GM12892 (cell line): ENCODE results near the gene DKK3.

Experiments used
- DNase-seq: peaks from one replicate; pipeline ENCODE4 v3.0.0; 2011; ENCODE audit not compliant: insufficient read length
- FAIRE-seq: peaks from 2 replicates; lab custom pipeline; 2011; peaks lifted over from hg19 to GRCh38; lab: Jason Lieb, UNC
- POLR2A ChIP-seq: IDR thresholded peaks from 2 replicates; pipeline ENCODE4 v1.6.1; 2011; ENCODE audit warnings: low read depth, low read length, control low read depth
- POLR2AphosphoS5 ChIP-seq: IDR thresholded peaks from 2 replicates; pipeline ENCODE4 v1.6.1; 2011; ENCODE audit warnings: low read depth, low read length, control low read depth
- TAF1 ChIP-seq: IDR thresholded peaks from 2 replicates; pipeline ENCODE4 v1.6.1; 2011; ENCODE audit warnings: low read depth, mild to moderate bottlenecking, control low read depth, low read length, borderline replicate concordance

DKK3 gene

DNA sequence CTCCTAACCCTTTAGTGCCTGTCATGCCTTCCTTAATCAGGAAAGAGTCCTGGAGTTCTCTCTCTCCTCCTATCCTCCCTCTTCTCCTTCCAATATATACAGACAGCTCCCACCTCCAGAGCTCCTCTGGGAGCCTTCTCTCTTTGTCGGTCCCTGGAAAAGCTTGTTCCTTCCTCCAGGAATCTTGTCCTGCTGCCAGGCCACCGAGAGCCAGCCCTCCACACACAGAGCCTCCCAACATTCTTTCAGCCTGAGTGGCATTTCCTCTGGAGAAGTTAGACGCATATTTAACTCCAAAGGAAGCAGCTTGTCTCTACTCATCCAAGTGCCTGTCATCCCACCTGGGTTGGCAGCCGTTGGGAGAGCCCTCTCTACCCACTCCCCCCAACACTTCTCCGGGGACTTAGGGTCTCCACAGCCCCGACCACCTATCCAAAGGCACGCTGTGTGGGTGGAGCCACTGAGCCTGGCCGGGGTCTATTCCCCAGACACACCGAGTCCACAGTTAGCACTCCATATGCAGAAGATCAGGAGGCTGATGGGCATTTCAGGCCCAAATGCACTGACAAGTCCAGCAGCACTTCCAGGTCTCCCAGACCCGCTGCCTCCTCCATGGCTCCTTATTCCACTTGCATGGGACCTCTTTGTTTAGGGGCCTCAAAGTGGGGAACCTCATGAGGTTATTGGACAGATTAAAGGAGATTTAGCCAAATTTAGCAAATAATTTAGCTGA is 31.1 kb downstream of the DKK3 start:
- DNase-seq: no peak
- TF ChIP-seq POLR2A (no peak), TAF1 (no peak), POLR2AphosphoS5 (no peak)
- no peak for FAIRE-seq

DNA sequence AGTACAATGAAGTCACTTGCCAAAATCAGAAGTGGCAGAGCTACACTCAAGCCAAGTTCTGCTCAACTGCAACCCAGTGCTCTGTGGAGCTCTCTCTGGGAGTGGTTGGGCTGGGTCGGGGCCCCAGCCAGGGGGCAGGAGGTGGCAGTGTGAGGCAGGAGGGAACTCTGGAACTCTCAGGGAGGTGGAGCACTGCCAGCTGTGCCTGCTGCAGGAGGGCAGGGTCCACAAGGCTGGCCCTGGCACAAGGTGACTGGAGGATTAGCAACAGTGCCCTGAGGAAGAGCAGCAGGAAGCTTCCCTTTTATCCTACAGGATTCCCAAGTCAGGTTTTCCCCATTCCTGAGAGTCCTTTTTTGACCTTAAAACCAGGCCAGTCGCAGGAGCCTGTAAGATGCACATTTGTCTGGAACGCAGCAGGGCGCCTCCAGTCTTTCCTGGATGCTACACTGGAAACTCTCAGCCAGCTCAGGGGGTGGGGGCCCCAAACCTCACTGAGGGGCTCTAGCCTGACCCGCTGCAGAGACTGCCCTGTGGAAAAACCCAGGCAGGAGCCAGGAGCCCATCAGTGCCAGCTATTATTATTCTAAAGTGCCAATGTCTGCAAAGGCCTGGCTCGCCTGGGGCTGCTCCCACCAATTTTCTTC is 31.8 kb downstream of the DKK3 start:
- FAIRE-seq (no peak), DNase-seq (no peak)
- TF ChIP-seq POLR2AphosphoS5: no peak
- no peak for TF ChIP-seq POLR2A
- TF ChIP-seq TAF1: no peak

DNA sequence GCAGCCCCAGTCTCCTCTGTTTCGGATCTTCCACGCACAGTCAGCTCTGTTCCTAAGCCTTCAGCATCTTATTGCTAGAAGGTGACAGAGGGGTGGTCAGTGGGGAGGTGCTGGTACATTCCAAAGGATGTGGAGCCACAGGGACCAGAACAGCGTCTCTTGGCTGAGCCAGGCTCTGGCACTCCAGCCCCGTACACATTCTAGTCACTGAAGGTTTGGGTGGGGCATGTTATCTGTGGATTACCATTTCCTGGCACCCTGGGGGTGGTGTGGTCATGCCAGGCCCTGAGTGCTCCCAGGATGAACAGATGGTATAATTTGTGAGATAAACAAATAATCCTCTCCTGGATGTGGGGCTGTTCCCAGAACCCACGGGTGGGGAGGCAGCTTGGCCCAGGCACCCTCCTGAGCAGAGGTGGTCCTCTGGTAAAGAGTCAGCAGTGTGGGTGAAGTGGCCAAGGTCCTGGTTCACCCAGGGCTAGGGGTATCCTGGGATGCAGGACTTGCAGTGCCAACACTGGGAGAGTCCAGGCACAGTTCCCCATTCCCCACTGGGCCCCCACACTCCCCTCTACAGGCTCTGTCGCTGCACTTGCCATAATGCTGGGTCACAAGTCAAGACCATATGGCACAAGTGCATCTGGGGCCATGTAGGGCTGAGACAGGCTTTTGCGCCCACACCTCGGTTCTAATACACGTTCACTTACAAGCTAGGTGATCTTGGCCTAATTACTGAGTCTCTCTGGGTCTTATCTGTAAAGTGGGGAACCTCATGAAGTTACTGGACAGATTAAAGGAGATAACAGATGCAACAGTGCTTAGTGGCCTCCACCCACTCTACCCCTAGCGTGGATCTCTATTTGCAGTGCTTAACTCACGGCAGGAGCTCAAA is 33.0 kb downstream of the DKK3 start:
- FAIRE-seq (no peak), DNase-seq (no peak)
- TF ChIP-seq POLR2AphosphoS5 (no peak), POLR2A (no peak), TAF1 (no peak)

DNA sequence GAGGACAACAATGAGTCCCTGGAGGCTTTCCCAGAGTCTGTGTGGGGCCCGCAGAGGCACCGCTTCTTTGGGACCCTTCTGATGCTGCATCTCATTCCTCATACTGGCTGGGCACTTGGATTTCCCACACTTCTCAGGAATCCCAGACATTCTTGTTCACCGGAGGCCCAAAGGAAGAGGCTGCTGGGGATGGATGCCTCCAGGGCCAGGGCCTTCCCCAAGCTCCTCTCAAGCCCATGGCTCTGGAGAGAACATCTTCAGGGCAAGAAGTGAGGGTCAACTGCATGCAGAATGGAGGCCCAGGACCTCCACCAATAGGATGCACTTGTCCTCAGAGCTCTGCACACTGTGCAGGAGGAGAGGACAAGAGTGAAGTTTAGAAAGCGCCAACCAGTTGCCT is 34.6 kb downstream of the DKK3 start:
- FAIRE-seq: no peak

DNA sequence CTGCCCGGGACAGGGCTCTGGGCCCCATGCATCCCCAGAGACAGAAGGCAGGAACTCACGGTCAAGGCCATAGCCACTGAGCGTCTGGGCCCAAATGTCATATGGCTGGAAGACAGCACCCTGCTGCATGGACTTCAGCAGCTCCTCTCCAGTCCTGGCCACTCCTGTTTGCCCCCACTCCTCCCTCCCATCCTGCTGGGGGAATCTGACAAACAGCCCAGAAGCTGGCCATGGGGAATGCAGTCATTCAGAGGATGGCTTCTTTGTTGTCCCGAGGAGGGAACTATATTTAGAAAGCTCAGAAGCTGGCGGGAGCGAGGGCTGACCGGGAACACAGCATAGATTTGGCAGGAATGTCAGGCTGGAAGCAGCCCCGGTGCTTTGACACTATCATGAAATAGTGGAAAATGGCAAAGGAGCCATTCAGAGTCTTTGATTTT is 35.0 kb downstream of the DKK3 start:
- FAIRE-seq (no peak), DNase-seq (no peak)
- TF ChIP-seq POLR2AphosphoS5 (no peak), POLR2A (no peak), TAF1 (no peak)

More for the DNA sequence above, 34.6 kb downstream of the DKK3 start:
- no peak for DNase-seq
- TF ChIP-seq TAF1 (no peak), POLR2AphosphoS5 (no peak), POLR2A (no peak)

DNA sequence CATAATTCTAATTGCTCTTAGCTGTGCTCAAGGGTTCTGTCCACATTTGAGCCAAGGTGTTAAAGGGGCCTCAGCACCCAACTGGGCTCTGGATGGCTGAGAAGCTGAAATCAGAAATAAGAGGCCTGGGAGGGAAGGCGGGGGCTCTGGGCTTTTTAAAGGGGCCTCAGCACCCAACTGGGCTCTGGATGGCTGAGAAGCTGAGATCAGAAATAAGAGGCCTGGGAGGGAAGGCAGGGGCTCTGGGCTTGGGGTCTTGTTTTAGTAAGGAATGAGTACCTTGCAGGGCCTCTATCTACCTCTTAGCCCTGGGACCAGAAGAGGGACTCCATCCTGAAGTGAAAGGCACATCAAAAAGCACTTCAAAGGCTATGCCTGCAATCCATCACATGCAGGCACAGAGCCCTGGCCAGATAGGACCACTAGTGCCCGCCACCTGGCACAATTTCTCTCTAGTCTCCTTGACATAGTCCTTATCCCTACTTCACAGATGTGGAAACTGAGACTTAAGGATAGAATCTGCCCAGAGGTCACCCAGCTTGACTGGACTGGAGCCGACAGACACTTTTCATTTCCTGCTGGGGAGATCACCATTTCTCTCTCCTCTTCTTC is 35.6 kb downstream of the DKK3 start:
- TF ChIP-seq TAF1 (no peak), POLR2AphosphoS5 (no peak), POLR2A (no peak)
- FAIRE-seq (no peak), DNase-seq (no peak)

DNA sequence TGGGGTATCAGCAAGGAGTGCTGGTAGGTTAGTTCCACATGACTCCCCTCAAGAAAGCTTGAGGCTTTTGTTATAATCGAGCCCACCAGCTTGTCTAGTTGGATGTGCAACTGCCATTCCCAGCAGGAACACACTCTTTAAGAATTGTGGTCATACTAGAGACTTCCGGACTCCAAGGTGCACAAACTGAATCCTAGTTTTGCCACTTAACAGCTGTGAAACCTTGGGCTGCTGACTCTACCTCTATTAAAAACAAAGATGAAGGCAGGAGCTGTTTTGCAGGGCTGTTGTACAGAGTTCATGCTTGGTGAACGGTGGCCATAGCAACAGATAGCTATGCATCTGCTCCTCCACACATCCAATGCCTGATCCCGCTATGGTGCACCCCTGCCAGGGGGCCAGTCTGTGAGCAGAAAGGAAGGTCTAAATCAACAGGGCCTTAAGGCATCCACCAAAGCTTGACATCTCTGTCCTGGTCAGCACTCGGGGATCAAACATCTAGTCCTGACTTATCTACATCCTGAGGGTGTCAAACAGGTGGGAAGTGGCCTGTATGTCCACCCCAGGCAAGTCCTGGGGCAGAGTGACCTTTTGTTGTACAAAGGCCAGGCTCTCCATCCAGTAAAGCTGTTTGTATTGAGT is 36.4 kb downstream of the DKK3 start:
- no peak for TF ChIP-seq POLR2AphosphoS5
- TF ChIP-seq TAF1: no peak
- no peak for TF ChIP-seq POLR2A
- no peak for FAIRE-seq
- DNase-seq: no peak

DNA sequence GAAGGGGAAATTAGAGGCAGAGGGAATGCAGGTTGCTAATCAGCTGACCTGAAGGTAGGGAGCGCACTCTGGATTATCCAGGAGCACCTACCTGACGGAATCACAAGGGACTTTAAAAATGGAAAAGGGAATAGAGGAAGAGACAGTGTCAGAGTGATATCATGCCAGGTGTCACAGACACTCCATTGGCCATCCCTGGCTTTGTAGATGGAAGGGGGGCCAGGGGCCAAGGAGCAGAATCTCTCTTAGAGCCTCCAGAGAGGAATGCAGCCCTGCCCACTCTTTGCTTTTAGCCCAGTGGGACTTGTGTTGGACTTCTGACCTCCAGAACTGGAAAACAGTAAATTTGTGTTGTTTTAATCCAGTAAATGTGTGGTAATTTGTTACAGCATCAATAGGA is 37.9 kb downstream of the DKK3 start:
- DNase-seq: no peak
- no peak for FAIRE-seq
- TF ChIP-seq POLR2A (no peak), TAF1 (no peak), POLR2AphosphoS5 (no peak)

DNA sequence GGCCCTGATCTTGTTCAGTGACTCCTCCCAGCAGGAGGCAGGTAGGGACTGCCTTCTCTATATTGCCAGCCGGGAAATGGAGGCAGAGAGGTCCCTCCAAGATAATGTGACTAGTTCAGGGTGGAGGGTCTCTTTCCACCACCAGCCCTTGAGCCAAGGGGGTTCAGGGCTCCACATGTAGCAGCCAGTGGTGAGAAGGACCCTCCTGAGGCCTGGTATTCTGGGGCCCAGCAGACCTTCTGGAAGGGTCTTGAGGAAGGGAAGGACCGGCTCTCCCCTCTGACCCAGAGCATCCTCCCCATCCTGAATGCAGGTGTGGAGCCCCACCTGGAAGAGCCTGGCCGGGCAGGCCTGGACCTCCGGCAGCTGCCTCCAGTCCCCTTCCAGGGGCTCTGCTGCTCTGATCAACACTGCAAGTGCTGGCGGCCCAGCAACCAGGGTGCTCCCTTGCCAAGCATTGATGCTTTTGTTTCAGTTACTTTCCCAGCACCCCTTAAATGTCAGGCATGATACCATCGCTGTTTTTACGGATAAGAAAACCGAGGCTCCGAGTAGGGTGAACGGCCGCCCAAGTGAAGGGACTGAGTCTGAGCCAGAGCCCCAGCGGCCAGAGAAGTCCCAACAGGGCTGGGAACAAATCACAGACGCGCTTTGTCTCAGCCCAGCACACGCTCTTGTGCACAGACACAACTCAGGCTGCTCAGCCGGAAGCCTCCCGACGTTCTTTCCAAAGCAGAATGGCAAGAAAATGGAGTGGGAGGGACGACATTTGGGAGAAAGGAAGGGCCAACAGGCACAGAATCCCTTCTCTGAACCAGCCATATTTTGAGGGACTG is 38.8 kb downstream of the DKK3 start:
- DNase-seq (no peak), FAIRE-seq (no peak)
- TF ChIP-seq POLR2AphosphoS5 (no peak), POLR2A (no peak), TAF1 (no peak)
